ENCODE data around the gene MPP1. TPM values are rescaled to one million over a fixed set of nuclear protein-coding genes. Genes with fewer than 3 reads are reported as not detected.

Gene MPP1
- total RNA-seq, 4 donors from 2014 or later, result 3.7 to 21.2 (median 13.2) TPM

DNA sequence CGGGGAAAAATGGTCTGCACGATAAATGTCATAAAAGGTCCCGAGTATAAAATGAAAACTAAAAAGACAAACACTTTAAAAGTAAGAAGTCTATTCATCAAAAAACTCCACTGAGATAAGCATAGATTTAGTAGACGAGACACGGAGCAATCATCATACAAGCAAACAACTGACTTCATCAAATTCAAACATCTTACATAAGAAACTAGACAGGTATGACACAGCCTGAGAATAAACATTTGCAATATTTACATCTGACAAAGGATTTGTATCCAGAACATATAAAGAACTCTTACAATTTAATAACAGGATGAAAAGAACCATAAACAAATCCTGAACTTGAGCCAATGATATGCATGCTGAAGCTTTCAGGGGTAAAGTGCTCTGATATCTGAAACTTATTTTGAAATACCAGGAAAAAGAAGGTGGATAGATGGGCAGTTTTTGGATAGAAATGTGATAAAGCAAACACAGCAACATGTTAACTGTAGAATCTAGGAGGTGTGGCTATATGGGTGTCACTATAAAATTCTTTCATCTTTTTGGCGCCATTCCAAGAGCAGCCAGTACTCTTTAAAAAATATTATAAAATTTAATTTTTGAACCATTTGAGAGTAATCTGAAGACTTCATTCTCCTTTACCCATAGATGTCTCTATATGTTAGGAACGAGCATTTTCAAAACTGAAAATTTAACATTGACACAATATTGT lies 12.0 kb downstream of the MPP1 start:
- intact Hi-C loops (cut with DNase I), result no loop called here
- Histone ChIP-seq H3K27ac (no peak overlapping the region), H3K9me3 (no peaks in the 10 kb centered on the region), H3K4me1 (no peaks in the 10 kb centered on the region), H3K4me3 (no peak overlapping the region), H3K36me3 (no peaks in the 10 kb centered on the region), H3K27me3 (no peaks in the 10 kb centered on the region)
- 76 to 78% methylated on average over 7 of the region's 7 CpGs for WGBS, 2 donors
- TF ChIP-seq POLR2A (IDR thresholded peaks at IDR 0.05), result no peak
- TF ChIP-seq, protein P1, sequence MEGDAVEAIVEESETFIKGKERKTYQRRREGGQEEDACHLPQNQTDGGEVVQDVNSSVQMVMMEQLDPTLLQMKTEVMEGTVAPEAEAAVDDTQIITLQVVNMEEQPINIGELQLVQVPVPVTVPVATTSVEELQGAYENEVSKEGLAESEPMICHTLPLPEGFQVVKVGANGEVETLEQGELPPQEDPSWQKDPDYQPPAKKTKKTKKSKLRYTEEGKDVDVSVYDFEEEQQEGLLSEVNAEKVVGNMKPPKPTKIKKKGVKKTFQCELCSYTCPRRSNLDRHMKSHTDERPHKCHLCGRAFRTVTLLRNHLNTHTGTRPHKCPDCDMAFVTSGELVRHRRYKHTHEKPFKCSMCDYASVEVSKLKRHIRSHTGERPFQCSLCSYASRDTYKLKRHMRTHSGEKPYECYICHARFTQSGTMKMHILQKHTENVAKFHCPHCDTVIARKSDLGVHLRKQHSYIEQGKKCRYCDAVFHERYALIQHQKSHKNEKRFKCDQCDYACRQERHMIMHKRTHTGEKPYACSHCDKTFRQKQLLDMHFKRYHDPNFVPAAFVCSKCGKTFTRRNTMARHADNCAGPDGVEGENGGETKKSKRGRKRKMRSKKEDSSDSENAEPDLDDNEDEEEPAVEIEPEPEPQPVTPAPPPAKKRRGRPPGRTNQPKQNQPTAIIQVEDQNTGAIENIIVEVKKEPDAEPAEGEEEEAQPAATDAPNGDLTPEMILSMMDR (IDR thresholded peaks at IDR 0.05), result no peak
- DNase-seq, result no peak

DNA sequence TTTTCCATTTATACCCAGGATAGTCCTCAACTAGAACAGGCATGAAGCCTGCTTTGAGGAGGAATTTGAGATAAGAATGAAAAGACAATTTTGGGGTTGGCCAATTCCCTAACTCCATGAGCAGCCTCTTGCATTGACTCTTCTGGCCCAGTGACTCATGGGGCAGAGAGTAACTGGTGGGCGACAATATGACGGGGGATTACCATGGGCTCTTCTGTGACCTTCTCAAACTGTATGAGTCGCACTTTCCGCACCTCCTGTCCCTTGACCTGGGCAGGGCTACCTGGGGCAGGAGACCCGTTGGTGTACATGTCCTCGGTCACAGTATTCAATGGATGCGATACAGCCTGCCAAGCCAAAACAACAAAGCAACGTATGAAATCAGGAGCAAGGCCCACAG lies 13.3 kb downstream of the MPP1 start:
- Histone ChIP-seq H3K27ac (no peak overlapping the region), H3K4me1 (no peaks in the 10 kb centered on the region), H3K9me3 (no peaks in the 10 kb centered on the region), H3K4me3 (no peak overlapping the region), H3K36me3 (no peaks in the 10 kb centered on the region), H3K27me3 (no peaks in the 10 kb centered on the region)
- intact Hi-C loops (cut with DNase I), result no loop called here
- DNase-seq, result no peak
- WGBS, 2 donors, result 73 to 80% methylated on average over 8 of the region's 8 CpGs
- TF ChIP-seq, protein P1 (IDR thresholded peaks at IDR 0.05), result no peak
- TF ChIP-seq POLR2A (IDR thresholded peaks at IDR 0.05), result no peak

DNA sequence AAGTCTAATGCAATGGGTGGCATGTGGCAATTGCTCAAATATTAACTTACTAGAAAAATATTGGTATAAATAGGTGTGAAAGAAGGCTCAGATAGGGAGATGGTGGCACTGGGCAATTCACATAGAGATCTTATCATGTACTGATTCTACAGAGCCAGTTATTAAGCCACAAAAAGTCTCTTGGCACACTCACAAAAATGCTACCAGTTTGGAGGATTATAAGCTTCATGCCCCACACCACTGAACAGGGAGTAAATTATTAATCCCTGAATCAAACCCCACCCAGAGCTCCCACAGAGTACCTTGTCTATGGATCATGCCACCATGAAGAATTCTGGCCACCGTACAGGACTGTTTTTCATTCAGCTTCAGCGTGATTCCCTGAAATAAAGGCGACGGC lies 13.8 kb downstream of the MPP1 start:
- intact Hi-C loops (cut with DNase I), result no loop called here

DNA sequence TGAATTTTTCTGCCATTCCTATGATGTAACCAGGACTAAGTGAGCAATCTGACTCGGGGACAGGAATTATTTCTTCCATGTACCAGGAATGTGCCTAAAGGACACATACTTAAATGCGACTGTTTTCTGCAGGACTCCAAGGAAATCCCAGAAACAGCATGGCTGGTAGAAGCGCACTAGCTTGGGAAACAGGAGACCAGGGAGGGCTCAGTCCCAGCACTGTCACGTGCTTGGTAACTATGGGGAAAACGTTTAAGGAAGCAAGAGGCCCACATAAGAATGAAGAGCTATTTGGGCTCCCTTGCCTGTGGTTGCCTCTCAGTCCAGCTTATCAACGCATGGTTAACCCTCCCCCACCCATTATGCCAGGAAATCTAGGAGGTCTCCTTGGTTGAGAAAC lies 19.6 kb downstream of the MPP1 start:
- WGBS, 2 donors, result 64% methylated on average over 6 of the region's 6 CpGs; no CpG with 5 or more reads in 1 of the 2 donors
- Histone ChIP-seq H3K4me1 (no peaks in the 10 kb centered on the region), H3K9me3 (no peaks in the 10 kb centered on the region), H3K4me3 (no peak overlapping the region), H3K27ac (no peak overlapping the region), H3K27me3 (no peaks in the 10 kb centered on the region), H3K36me3 (peaks cover 0 to 8% (median 0%) of the 10 kb centered on the region in 3 donors)
- intact Hi-C loops (cut with DNase I), result no loop called here
- TF ChIP-seq, protein P1 (IDR thresholded peaks at IDR 0.05), result no peak
- TF ChIP-seq POLR2A (IDR thresholded peaks at IDR 0.05), result no peak
- no peak for DNase-seq

More for the DNA sequence above, 13.8 kb downstream of the MPP1 start:
- Histone ChIP-seq H3K36me3 (no peaks in the 10 kb centered on the region), H3K4me1 (no peaks in the 10 kb centered on the region), H3K27ac (no peak overlapping the region), H3K4me3 (no peak overlapping the region), H3K9me3 (no peaks in the 10 kb centered on the region), H3K27me3 (no peaks in the 10 kb centered on the region)
- TF ChIP-seq, protein P1 (IDR thresholded peaks at IDR 0.05), result no peak
- TF ChIP-seq POLR2A (IDR thresholded peaks at IDR 0.05), result no peak
- WGBS, 2 donors, result 71 to 95% methylated on average over 4 of the region's 4 CpGs
- no peak for DNase-seq

DNA sequence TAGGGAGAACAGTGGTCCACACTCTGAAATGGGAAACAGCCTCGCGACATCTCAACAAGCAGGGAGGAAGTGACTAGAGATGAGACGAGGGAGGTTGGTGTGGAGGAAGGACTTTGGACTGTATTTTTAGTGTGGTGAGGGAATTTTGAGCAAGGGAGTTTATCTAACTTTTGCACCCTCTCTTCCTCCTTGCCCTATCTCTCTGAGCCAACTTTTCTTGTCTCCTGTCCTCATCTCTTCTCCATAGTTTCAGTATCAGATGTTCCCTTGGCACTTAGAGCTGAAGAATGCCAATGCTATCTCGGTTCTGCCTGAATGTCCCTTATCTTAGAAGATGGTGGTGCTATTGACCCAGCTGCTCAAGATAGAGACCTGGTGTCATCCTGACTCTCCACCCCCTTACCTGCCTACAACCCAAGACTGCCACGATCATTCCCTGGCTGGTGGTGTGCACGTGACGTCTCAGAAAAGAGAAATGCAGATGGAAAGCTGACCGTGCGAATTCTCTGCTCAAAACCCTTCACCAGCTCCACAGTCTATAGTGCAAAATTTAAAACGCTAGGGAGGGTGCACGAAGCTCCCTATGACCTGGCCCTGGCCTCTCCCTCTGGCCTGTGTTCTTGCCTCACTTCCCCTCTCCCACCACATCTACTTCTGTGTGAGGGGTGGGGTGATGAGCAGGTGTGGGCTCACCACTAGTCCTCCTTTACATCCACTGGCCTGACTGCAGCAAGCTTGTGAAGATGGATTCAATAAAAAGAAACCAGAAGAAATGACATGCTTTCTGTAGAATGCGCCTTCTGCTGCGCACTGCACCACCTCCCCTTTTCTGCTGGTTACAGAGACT lies 20.9 kb downstream of the MPP1 start:
- H3K4me1 ChIP-seq, result no peaks in the 10 kb centered on the region
- intact Hi-C loops (cut with DNase I), result no loop called here
- whole genome bisulfite sequencing, 2 donors, result 73 to 81% methylated on average over 10 to 13 of the region's 13 CpGs
- no peak for DNase-seq
- H3K27ac ChIP-seq, result no peak overlapping the region
- H3K4me3 ChIP-seq, result no peak overlapping the region
- no peak for TF ChIP-seq POLR2A (IDR thresholded peaks at IDR 0.05)
- TF ChIP-seq, protein P1 (IDR thresholded peaks at IDR 0.05), result no peak
- no peaks in the 10 kb centered on the region for H3K9me3 ChIP-seq
- peaks cover 0 to 13% (median 0%) of the 10 kb centered on the region in 3 donors for H3K36me3 ChIP-seq
- H3K27me3 ChIP-seq, result no peaks in the 10 kb centered on the region

Data from esophagus squamous epithelium (tissue), 5 donors.